T-helper 2 cell treated with Interferon-gamma antibody and Interleukin-4, amounts not matched to agents 5 μg/mL and 100 μg/mL, for 36 hours (primary cell): ENCODE data around the gene MUL1.
"Not testable (repeated sequence)": the region's sequence is repeated elsewhere in the genome, so short reads cannot be mapped to it uniquely, and the experiment has no call there.

Experiments used
- DNase-seq: peaks from one replicate; pipeline ENCODE4 v3.0.0; 2021; ENCODE audit warnings: low spot score
- H3K27ac Mint-ChIP-seq: one replicate; pipeline ENCODE4 v1.8.0; 2021; ENCODE audit warnings: mild to moderate bottlenecking, mixed read lengths
- H3K27me3 Mint-ChIP-seq: one replicate; pipeline ENCODE4 v1.8.0; 2021; ENCODE audit warnings: low read depth, mixed read lengths
- H3K36me3 Mint-ChIP-seq: one replicate; pipeline ENCODE4 v1.8.0; 2021; ENCODE audit warnings: low read depth, mixed read lengths
- H3K4me1 Mint-ChIP-seq: one replicate; pipeline ENCODE4 v1.8.0; 2021; ENCODE audit warnings: low read depth, mixed read lengths
- H3K4me3 Mint-ChIP-seq: one replicate; pipeline ENCODE4 v1.8.0; 2022; ENCODE audit warnings: mild to moderate bottlenecking, moderate library complexity, mixed read lengths
- H3K9me3 Mint-ChIP-seq: one replicate; pipeline ENCODE4 v1.8.0; 2021; ENCODE audit warnings: mixed read lengths

The MUL1 gene

DNA sequence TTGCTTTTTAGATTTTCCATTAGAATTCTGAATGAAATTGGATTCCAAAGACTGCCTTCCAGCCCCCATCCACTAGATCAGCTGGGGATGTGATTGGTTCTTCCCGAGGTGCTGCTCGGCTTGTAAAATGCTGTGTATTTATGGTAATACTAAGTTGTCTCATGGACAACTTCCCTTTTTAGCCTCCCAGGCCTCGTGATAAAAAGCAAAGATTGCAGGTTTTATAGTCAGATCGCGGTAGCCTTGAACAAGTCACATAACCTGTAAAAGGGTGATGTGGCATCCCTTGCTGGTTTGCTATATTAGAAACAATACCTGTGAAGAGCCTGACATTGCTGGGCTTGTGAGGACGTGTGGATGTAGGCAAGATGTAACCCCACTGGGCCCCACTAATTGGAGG lies 10.4 kb downstream of the MUL1 start:
- Mint-ChIP-seq H3K27me3 (peaks cover 5% of the 10 kb centered on the region), H3K36me3 (peaks cover 18% of the 10 kb centered on the region), H3K9me3 (no peaks in the 10 kb centered on the region), H3K4me1 (no peaks in the 10 kb centered on the region), H3K4me3 (no peak overlapping the region), H3K27ac (no peak overlapping the region)
- DNase-seq = no peak

DNA sequence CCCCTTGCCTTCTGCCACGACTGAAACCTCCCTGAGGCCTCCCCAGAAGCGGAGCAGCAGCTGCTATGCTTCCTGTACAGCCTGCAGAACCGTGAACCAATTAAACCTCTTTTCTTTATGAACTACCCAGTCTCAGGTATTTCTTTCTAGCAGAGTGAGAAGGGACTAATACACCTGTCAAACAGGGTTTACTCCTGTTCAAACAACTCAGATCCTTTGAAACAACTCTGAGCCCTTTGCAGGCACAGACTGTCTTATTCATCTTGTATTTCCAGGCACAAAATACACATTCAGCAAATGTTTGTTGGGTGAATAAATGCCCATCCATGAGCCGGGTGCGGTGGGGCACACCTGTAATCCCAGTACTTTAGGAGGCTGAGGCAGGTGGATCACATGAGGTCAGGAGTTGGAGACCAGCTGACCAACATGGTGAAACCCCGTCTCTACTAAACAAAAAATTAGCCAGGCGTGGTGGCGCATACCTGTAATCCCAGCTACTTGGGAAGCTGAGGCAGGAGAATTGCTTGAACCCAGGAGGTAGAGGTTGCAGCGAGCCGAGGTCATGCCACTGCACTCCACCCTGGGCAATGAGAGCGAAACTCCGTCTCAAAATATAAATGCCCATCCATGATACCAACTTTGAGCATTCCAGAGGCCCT lies 11.1 kb downstream of the MUL1 start:
- not testable (repeated sequence) for H3K27ac Mint-ChIP-seq, H3K4me3 Mint-ChIP-seq, H3K9me3 Mint-ChIP-seq, H3K27me3 Mint-ChIP-seq, DNase-seq, H3K4me1 Mint-ChIP-seq
- peaks cover 17% of the 10 kb centered on the region for H3K36me3 Mint-ChIP-seq

DNA sequence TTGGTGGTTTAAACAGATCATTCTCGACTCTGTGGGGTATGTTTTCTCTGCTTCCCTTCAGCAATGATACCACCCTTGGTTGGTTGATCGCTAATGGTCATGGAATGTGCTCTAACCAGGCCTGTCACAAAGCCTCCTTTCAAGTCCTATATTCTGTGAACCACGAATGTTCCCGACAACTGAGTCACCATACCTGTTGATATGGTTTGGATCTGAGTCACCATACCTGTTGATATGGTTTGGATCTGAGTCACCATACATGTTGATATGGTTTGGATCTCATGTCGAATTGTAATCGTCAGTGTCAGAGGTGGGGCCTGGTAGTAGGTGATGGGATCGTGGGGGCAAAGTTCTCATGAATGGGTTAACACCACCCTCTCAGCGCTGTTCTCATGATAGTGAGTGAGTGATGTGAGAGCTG lies 11.7 kb downstream of the MUL1 start:
- Mint-ChIP-seq H3K27ac (no peak overlapping the region), H3K4me3 (no peak overlapping the region), H3K27me3 (peaks cover 5% of the 10 kb centered on the region), H3K4me1 (no peaks in the 10 kb centered on the region), H3K9me3 (no peaks in the 10 kb centered on the region), H3K36me3 (peaks cover 11% of the 10 kb centered on the region)
- no peak for DNase-seq

DNA sequence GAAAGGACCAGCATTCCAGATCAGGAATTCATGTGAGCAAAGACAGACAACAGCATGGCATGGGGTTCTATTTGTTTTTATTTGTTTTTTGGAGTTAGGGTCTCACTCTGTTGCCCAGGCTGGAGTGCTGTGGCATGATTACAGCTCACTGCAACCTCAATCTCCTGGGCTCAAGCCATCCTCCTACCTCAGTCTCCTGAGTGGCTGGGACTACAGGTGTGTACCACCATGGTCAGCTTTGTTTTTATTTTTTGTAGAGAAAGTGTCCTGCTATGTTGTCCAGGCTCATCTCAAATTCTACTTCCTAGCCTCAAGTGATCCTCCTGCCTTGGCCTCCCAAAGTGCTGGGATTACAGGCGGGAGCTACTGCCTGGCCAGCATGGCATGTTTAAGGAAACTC lies 12.3 kb downstream of the MUL1 start:
- no peaks in the 10 kb centered on the region for H3K9me3 Mint-ChIP-seq
- DNase-seq = no peak
- H3K27me3 Mint-ChIP-seq = peaks cover 5% of the 10 kb centered on the region
- H3K36me3 Mint-ChIP-seq = peaks cover 9% of the 10 kb centered on the region
- H3K27ac Mint-ChIP-seq = no peak overlapping the region
- no peaks in the 10 kb centered on the region for H3K4me1 Mint-ChIP-seq
- H3K4me3 Mint-ChIP-seq = no peak overlapping the region

DNA sequence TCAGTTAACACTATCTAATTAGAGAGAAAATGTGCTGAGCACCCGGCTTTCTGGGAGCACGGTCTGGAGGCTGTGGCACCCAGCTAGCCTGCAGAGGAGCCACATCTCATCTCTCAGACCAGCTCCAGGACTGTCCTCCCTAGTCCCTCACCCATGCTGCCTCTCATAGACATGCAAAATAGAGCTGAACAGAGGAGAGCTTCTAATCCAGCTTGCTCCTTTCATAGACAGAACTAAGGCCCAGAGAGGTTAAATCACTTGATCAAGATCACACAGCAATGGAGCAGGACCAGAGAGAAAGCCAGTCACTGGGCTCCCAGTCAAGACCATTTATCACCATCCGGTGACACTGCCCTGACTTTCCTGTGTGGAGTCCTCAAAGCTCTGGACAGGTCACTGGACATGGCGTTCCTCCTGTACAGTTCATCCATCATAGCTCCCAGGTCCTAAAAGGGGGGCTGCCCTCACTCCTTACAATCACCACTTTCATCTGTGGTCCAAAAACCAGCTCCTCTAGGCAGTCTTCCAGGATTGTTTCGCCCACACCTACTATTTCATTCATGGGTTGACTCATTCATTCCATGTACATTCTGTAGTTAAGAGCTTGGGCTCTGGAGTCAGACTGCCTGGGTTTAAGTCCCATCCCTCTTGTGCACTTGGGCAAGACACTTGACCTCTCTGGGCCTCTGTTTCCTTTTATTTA lies 13.2 kb downstream of the MUL1 start:
- no peak overlapping the region for H3K4me3 Mint-ChIP-seq
- H3K27me3 Mint-ChIP-seq = peaks cover 9% of the 10 kb centered on the region
- H3K27ac Mint-ChIP-seq = no peak overlapping the region
- no peaks in the 10 kb centered on the region for H3K9me3 Mint-ChIP-seq
- no peaks in the 10 kb centered on the region for H3K4me1 Mint-ChIP-seq
- DNase-seq = no peak
- H3K36me3 Mint-ChIP-seq = peaks cover 5% of the 10 kb centered on the region

DNA sequence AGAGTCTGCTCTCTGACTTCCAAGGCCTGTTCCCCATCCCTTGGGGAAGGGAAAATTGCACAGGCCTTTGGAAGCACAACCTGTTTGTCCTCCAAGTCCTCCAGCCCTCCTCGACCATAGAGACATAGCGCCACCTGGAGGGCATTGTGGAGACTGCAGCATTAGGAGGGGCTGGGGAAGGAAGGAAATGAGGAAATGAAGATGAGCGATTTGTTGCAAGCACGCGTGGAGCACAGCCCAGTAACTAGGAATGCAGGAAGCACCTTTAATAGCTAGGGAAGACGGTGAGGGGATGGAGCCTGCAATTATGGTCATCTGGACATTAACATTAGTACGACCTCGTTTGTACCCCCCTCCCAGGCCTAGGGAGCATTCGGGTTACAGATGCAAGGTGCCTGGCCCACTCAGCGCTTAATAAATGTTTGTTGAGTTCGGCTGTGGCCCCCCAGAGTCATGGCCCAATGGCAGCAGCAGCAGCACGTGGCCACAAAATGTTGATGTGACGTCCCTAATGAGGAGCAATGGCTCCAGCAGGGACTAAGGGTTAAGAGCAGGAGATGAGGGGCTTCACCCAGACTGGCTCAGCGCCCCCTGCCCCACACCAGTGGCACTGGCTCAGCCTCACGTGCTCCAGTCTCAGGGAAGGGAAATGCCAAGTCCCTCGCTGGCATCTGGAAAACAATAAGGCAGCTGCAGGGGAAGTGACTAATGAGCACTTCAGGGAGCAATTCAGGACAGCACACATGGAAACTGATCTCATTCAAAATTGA lies 13.9 kb downstream of the MUL1 start:
- no peaks in the 10 kb centered on the region for H3K4me1 Mint-ChIP-seq
- peak; percentile 62 for DNase-seq
- H3K36me3 Mint-ChIP-seq = peaks cover under 1% of the 10 kb centered on the region
- H3K27ac Mint-ChIP-seq = no peak overlapping the region
- no peaks in the 10 kb centered on the region for H3K9me3 Mint-ChIP-seq
- H3K27me3 Mint-ChIP-seq = peaks cover 16% of the 10 kb centered on the region
- H3K4me3 Mint-ChIP-seq = no peak overlapping the region

DNA sequence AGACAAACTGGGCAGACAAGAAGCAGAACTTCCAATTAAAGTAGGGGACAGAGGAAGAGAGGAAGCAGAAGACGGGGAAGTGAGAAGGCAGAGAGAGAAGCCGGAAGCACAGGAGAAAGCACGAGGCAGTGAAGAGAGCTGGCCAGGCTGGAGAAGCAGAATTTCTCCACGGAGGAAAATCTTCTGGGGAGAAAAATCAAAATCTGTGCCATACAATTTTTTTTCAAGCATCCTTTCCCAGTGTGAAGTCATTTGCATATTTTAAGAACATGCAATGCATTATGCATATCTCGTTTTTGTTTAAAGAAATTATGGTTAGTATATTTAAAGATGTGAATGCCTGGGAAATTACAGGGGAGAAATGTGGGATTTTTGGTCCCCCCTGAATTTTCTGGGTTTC lies 14.6 kb downstream of the MUL1 start:
- H3K4me1 Mint-ChIP-seq = no peaks in the 10 kb centered on the region
- H3K27ac Mint-ChIP-seq = no peak overlapping the region
- H3K9me3 Mint-ChIP-seq = no peaks in the 10 kb centered on the region
- no peaks in the 10 kb centered on the region for H3K36me3 Mint-ChIP-seq
- H3K27me3 Mint-ChIP-seq = peaks cover 24% of the 10 kb centered on the region
- no peak overlapping the region for H3K4me3 Mint-ChIP-seq
- no peak for DNase-seq

DNA sequence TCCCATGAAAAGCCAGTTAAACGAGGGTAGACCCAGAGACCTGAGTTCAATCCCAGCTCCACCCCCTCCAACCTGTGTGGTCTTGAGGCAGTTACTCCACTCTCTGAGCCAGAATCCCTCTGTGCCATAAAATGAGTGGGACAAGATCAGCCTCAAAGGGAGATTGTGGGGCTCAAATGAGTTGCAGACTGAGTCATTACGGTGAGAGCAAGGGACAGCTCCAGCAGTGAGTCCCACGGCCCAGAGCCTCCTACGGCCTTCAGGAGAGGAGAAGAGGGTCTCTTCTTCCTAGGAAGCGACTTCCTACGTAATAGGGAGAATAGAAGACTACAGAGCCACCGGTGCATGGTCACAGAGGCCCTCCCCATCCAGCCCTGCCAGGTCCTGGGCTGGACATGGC lies 15.2 kb downstream of the MUL1 start:
- DNase-seq = no peak
- Mint-ChIP-seq H3K4me3 (no peak overlapping the region), H3K27me3 (peaks cover 29% of the 10 kb centered on the region), H3K36me3 (no peaks in the 10 kb centered on the region), H3K9me3 (no peaks in the 10 kb centered on the region), H3K4me1 (no peaks in the 10 kb centered on the region), H3K27ac (no peak overlapping the region)

DNA sequence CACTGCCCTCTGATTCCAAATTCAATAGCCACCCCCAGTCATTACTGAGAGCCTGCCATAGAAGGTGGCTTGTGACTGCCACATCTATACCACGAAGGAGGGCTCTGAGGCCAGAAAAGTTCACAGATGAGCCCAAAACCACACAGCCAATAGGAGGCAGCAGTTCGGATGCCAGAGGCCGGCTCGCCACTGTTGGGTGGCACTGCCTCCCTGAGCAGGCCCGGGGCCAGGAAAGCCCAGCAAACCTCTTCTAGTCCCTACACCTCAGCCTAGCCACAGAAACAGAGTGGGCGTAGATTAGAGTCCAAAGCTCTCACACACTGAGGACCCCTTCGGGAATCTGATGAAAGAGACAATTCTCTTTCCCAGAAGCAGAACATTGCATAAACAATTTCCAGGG lies 16.1 kb downstream of the MUL1 start:
- DNase-seq = no peak
- Mint-ChIP-seq H3K4me3 (no peak overlapping the region), H3K9me3 (no peaks in the 10 kb centered on the region), H3K36me3 (no peaks in the 10 kb centered on the region), H3K27me3 (peaks cover 38% of the 10 kb centered on the region), H3K4me1 (no peaks in the 10 kb centered on the region), H3K27ac (no peak overlapping the region)

DNA sequence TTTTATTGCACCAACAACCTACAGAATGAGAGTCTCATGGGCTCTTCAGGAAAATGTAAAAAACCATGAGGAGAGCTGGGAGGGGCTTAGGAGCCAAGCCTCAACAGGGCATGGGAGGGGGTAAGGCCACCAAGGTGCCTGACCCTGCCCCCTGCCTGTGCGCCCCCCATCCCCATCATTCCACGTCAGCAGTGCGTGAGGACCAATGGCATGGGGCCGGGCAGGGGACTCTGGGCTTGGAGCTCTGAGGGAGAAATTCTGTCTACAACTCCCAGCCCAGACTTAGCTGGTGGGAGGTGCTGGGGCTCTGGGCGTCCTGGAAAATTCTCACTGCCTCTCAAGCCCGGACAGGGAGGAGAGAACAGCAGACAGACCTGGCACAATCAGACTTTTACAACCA lies 16.8 kb downstream of the MUL1 start:
- H3K4me3 Mint-ChIP-seq = no peak overlapping the region
- no peak for DNase-seq
- H3K27ac Mint-ChIP-seq = no peak overlapping the region
- no peaks in the 10 kb centered on the region for H3K4me1 Mint-ChIP-seq
- H3K9me3 Mint-ChIP-seq = no peaks in the 10 kb centered on the region
- no peaks in the 10 kb centered on the region for H3K36me3 Mint-ChIP-seq
- H3K27me3 Mint-ChIP-seq = peaks cover 42% of the 10 kb centered on the region

DNA sequence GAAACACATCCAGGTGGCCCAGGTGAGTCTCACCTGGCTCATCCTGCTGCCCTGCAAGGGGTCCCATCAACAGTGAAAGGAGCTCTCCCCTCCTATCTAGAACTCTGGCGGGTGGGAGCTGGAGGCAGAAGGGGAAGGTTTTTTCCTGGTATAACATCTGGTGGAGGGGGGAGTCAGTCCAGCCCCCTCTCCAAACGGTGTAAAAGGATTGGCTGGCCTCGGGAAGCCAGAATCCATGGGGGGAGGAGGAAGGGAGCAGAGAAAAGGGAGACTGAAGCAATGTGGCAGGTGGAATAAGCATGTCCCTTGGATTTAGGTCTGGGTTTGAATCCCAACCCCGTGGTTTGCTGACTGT lies 20.7 kb downstream of the MUL1 start:
- peaks cover 6% of the 10 kb centered on the region for H3K4me1 Mint-ChIP-seq
- no peaks in the 10 kb centered on the region for H3K36me3 Mint-ChIP-seq
- no peak for DNase-seq
- peaks cover 64% of the 10 kb centered on the region for H3K27me3 Mint-ChIP-seq
- H3K9me3 Mint-ChIP-seq = no peaks in the 10 kb centered on the region
- peak overlapping the region; percentile 62 for H3K4me3 Mint-ChIP-seq
- no peak overlapping the region for H3K27ac Mint-ChIP-seq

DNA sequence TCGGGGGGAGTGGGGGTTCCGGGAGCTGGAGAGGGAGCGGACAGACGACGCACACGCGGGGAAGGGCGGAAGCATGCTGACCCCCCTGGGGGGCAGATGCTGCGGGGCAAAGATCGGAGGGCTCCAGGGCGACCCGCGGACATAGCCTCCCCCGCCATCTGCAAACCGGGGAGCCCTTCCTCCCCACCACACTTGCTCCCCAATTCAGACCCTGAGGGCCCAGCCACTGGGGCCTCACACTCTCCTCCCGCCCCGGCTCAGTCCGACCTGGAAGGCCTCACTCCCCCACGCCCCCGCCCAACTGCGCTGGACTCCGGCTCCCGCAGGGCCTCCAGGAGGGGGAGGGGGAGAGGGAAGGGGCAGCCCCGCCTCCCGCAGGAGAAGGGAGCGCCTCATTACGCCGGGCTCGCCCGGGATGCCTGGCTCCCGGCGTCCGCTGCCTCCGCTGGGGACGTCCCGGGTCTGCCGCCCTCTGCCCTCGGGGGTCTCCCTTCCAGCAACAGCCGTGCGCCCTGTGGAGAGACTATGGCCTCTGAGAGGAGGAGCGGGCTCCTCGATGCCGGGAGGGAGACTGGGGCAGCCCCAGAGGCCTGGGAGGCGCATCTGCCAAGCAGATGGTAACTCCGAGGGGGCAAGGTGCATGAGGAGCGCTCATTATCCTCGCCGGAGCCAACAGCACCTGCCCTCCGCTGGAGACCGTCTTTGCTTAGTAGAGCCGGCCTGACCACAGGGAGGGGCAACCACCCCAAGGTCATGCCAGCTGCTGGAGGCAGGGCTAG lies 21.3 kb downstream of the MUL1 start:
- no peak for DNase-seq

DNA sequence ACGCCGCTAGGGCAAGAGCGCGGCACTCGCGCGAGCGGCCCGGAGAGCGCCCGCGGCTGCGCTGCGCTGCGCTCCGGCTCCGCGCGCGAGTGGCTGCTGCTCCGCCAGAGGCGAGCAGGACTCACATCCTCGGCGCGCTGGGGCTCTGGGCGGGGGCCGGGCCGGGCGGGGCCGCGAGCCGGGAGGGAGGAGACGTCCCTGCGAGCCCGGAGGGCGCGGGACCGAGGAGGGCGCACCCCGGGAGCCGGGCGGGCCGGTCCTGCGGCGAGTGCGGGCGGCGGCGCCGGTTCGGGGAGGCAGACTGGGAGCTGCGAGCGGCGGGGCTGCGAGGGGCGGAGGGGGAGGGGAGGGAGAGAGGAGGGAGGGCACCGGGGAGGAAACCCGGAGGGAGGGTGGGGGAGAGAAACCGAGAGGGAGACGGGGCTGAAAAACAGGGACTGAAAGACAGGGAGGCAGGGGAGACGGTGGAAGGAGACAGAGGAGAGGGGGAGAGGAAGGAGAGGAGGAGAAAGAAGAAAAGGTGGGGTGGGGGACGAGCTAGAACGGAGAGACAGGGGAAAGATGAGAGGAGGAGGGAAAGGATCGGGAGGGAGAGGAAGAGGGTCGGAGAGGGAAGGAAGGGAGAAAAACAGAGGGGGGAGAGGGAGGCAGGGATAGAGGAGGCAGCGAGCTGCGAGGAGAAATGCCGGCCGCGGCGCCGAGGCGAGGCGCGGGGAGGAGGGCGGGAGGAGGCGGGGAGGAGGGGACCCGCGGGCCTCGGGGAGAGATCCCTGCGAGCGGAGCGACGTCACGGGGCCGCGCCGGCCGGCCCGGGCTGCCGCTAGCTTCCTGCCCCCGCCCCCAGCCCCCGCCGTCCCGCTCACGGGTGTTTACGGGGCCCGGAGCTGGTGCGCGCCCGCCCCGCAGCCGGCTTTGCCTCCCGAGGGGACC lies 22.2 kb downstream of the MUL1 start, which contains the start of gene CAMK2N1:
CAMK2N1 (minus strand) TSS at position 684 of the 930 bp plus-strand sequence. CDS start 831 bp downstream, outside the sequence.
- Mint-ChIP-seq H3K27me3 (peaks cover 76% of the 10 kb centered on the region), H3K36me3 (no peaks in the 10 kb centered on the region), H3K9me3 (no peaks in the 10 kb centered on the region), H3K4me3 (peak within 1 kb of the TSS; percentile 89), H3K27ac (peak within 1 kb of the TSS; percentile 36), H3K4me1 (peaks cover 6% of the 10 kb centered on the region)
- peak; percentile 30 for DNase-seq

More for the DNA sequence above, 21.3 kb downstream of the MUL1 start:
- no peaks in the 10 kb centered on the region for H3K36me3 Mint-ChIP-seq
- no peak overlapping the region for H3K27ac Mint-ChIP-seq
- peaks cover 6% of the 10 kb centered on the region for H3K4me1 Mint-ChIP-seq
- peak overlapping the region; percentile 62 for H3K4me3 Mint-ChIP-seq
- peaks cover 69% of the 10 kb centered on the region for H3K27me3 Mint-ChIP-seq
- H3K9me3 Mint-ChIP-seq = no peaks in the 10 kb centered on the region
